GM21576 (cell line): ENCODE measurements around the gene PTP4A2.
A peak's percentile ranks its signal among the peaks of the same experiment; 100 is the strongest.
"Not testable (repeated sequence)": the region's sequence is repeated elsewhere in the genome, so short reads cannot be mapped to it uniquely, and the experiment has no call there.

Experiments used
- ATAC-seq: cut with Tn5 transposase; IDR thresholded peaks from one replicate; pipeline ENCODE4 v1.9.1; 2021; ENCODE audit warnings: mild to moderate bottlenecking, moderate library complexity; ENCODE audit not compliant: unreplicated experiment

The PTP4A2 gene

GRCh38 chr1:31951276-31951675, 13.1 kb upstream of the PTP4A2 start:
- no peak for ATAC-seq

- no peak for ATAC-seq
These were observed 11.7 kb upstream of the PTP4A2 start for GRCh38 chr1:31949862-31950261.

GRCh38 chr1:31945677-31946076, 7.5 kb upstream of the PTP4A2 start:
- ATAC-seq: not testable (repeated sequence)

- ATAC-seq: peak; percentile 62
These were observed 6.3 kb upstream of the PTP4A2 start for GRCh38 chr1:31944205-31945089.

- no peak for ATAC-seq
These were observed 5.5 kb upstream of the PTP4A2 start for GRCh38 chr1:31943546-31944184.

- not testable (repeated sequence) for ATAC-seq
These were observed 3.9 kb upstream of the PTP4A2 start for GRCh38 chr1:31942061-31942460.

GRCh38 chr1:31939484-31940329, 1.5 kb upstream of the PTP4A2 start:
- no peak for ATAC-seq

- ATAC-seq: peak; percentile 11
These were observed 626 bp downstream of the PTP4A2 start for GRCh38 chr1:31937300-31938183.

- ATAC-seq: no peak
These were observed 1.2 kb downstream of the PTP4A2 start for GRCh38 chr1:31936981-31937299.

- no peak for ATAC-seq
These were observed 1.7 kb downstream of the PTP4A2 start for GRCh38 chr1:31936278-31936980.

GRCh38 chr1:31934706-31935629, 3.2 kb downstream of the PTP4A2 start:
- no peak for ATAC-seq

- no peak for ATAC-seq
These were observed 5.5 kb downstream of the PTP4A2 start for GRCh38 chr1:31932491-31933316.

GRCh38 chr1:31931593-31932225, 6.5 kb downstream of the PTP4A2 start:
- no peak for ATAC-seq

- no peak for ATAC-seq
These were observed 7.2 kb downstream of the PTP4A2 start for GRCh38 chr1:31930836-31931592.

- ATAC-seq: no peak
These were observed 10.5 kb downstream of the PTP4A2 start for GRCh38 chr1:31927661-31927980.

GRCh38 chr1:31926853-31927660, 11.1 kb downstream of the PTP4A2 start:
- no peak for ATAC-seq
